ENCODE measurements around the gene CDH4. TPM values are rescaled to one million over a fixed set of nuclear protein-coding genes. Genes with fewer than 3 reads are reported as not detected.

Gene CDH4
- polyA plus RNA-seq, 1 donor (not counting 4 experiments of a cell fraction or from before 2014, with no cell fraction given), result 2.2 TPM

GRCh38 chr20:61879303-61879620 is 627.2 kb downstream of the CDH4 start:
- no peak overlapping the region for H2AFZ ChIP-seq (ENCODE audit: control insufficient read depth, low read length)
- H3K27ac ChIP-seq (ENCODE audit: control insufficient read depth, insufficient read depth, low read length), result no peak overlapping the region
- no peak for DNase-seq (ENCODE audit: low read depth, low spot score)
- no peak overlapping the region for H3K9ac ChIP-seq (ENCODE audit: control insufficient read depth, extremely low read depth, insufficient read depth, low read length)
- FAIRE-seq, result no peak
- H3K9me1 ChIP-seq (ENCODE audit: control insufficient read depth, extremely low read depth, insufficient read depth, low read length), result no peaks in the 10 kb centered on the region
- dilution Hi-C loops (cut with MboI; ENCODE audit: extremely low pct_ligation_motif_present, low sequenced_read_pairs), result no loop called here
- no peak overlapping the region for H3K4me3 ChIP-seq (ENCODE audit: control insufficient read depth in 2 of 3, extremely low read depth in 1 of 3, insufficient read depth in 2 of 3, low read depth in 1 of 3, low read length in 3 of 3)
- H3K79me2 ChIP-seq (ENCODE audit: control insufficient read depth, insufficient read depth, low read length), result no peaks in the 10 kb centered on the region
- no peaks in the 10 kb centered on the region for H3K36me3 ChIP-seq (ENCODE audit: control insufficient read depth in 2 of 2, extremely low read depth in 1 of 2, insufficient read depth in 2 of 2, low read length in 2 of 2)
- H3K27me3 ChIP-seq (ENCODE audit: control insufficient read depth, extremely low read depth, insufficient read depth, low read length), result peaks cover 24% of the 10 kb centered on the region
- TF ChIP-seq EZH2 (IDR thresholded peaks at IDR 0.05; ENCODE audit: low read length), result no peak
- no peak for TF ChIP-seq CTCF (optimal IDR thresholded peaks at IDR 0.05 in 1 of 3, IDR thresholded peaks at IDR 0.05 in 1 of 3, conservative IDR thresholded peaks at IDR 0.05 in 1 of 3; ENCODE audit: extremely low read depth in 1 of 3, insufficient read depth in 2 of 3, low read length in 3 of 3)
- peaks cover 4% of the 10 kb centered on the region for H3K4me1 ChIP-seq (ENCODE audit: control insufficient read depth, extremely low read depth, insufficient read depth, low read length)
- H3K9me3 ChIP-seq (ENCODE audit: control insufficient read depth, low read depth, low read length), result no peaks in the 10 kb centered on the region
- no peak overlapping the region for H3K4me2 ChIP-seq (ENCODE audit: control insufficient read depth, extremely low read depth, insufficient read depth, low read depth, low read length)
- peaks cover under 1% of the 10 kb centered on the region for H4K20me1 ChIP-seq (ENCODE audit: control insufficient read depth, extremely low read depth, insufficient read depth, low read length)

- Histone ChIP-seq H3K9ac (ENCODE audit: control insufficient read depth, extremely low read depth, insufficient read depth, low read length) (no peak overlapping the region), H3K9me1 (ENCODE audit: control insufficient read depth, extremely low read depth, insufficient read depth, low read length) (no peaks in the 10 kb centered on the region), H2AFZ (ENCODE audit: control insufficient read depth, low read length) (no peak overlapping the region), H4K20me1 (ENCODE audit: control insufficient read depth, extremely low read depth, insufficient read depth, low read length) (peaks cover 3% of the 10 kb centered on the region), H3K27me3 (ENCODE audit: control insufficient read depth, extremely low read depth, insufficient read depth, low read length) (peaks cover 26% of the 10 kb centered on the region), H3K4me2 (ENCODE audit: control insufficient read depth, extremely low read depth, insufficient read depth, low read depth, low read length) (no peak overlapping the region), H3K79me2 (ENCODE audit: control insufficient read depth, insufficient read depth, low read length) (no peaks in the 10 kb centered on the region), H3K27ac (ENCODE audit: control insufficient read depth, insufficient read depth, low read length) (no peak overlapping the region), H3K4me3 (ENCODE audit: control insufficient read depth in 2 of 3, extremely low read depth in 1 of 3, insufficient read depth in 2 of 3, low read depth in 1 of 3, low read length in 3 of 3) (no peak overlapping the region), H3K9me3 (ENCODE audit: control insufficient read depth, low read depth, low read length) (no peaks in the 10 kb centered on the region), H3K4me1 (ENCODE audit: control insufficient read depth, extremely low read depth, insufficient read depth, low read length) (no peaks in the 10 kb centered on the region), H3K36me3 (ENCODE audit: control insufficient read depth in 2 of 2, extremely low read depth in 1 of 2, insufficient read depth in 2 of 2, low read length in 2 of 2) (no peaks in the 10 kb centered on the region)
- no peak for DNase-seq (ENCODE audit: low read depth, low spot score)
- TF ChIP-seq CTCF (optimal IDR thresholded peaks at IDR 0.05 in 1 of 3, IDR thresholded peaks at IDR 0.05 in 1 of 3, conservative IDR thresholded peaks at IDR 0.05 in 1 of 3; ENCODE audit: extremely low read depth in 1 of 3, insufficient read depth in 2 of 3, low read length in 3 of 3), result no peak
- no peak for FAIRE-seq
- dilution Hi-C loops (cut with MboI; ENCODE audit: extremely low pct_ligation_motif_present, low sequenced_read_pairs), result no loop called here
Observed at GRCh38 chr20:61879694-61880093, 627.6 kb downstream of the CDH4 start.

All from keratinocyte (primary cell).